Stomach (tissue), 9 donors: ENCODE measurements around the gene PAX5. TPM values are rescaled to one million over a fixed set of nuclear protein-coding genes. Genes with fewer than 3 reads are reported as not detected.
A peak's percentile ranks its signal among the peaks of the same experiment; 100 is the strongest.

Experiments used
- DNase-seq, 2 donors: peaks; one replicate each; pipeline versions ENCODE4 v3.0.0 to v3.0.0-alpha.2; 2013 to 2019
- H3K27ac ChIP-seq, 5 donors: fragments of 200-600 bp in 4 of 5; sonication (generic) in 4 of 5; one replicate each; pipeline ENCODE4 v1.5.1; 2013 to 2019; ENCODE audit warnings: mild to moderate bottlenecking in 1 of 5, moderate library complexity in 1 of 5
- H3K27me3 ChIP-seq, 3 donors: fragments of 200-600 bp; sonication (generic); one replicate each; pipeline ENCODE4 v1.5.1; 2017 to 2019; ENCODE audit warnings: mixed run types in 1 of 3
- H3K36me3 ChIP-seq, 4 donors: fragments of 200-600 bp; sonication (generic); 1 replicate in 3 of 4; 2 replicates in 1 of 4; pipeline ENCODE4 v1.5.1; 2016 to 2019
- H3K4me1 ChIP-seq, 4 donors: fragments of 200-600 bp; sonication (generic); one replicate each; pipeline ENCODE4 v1.5.1; 2016 to 2019
- H3K4me3 ChIP-seq, 4 donors: fragments of 200-600 bp; sonication (generic) in 3 of 4; one replicate each; pipeline ENCODE4 v1.5.1; 2016 to 2019; ENCODE audit warnings: mild to moderate bottlenecking in 1 of 4
- H3K9me3 ChIP-seq, 4 donors: fragments of 200-600 bp; sonication (generic); one replicate each; pipeline ENCODE4 v1.5.1; 2016 to 2019
- CTCF ChIP-seq, 7 experiments: fragments of 450-650 bp in 4 of 7; fragments of 200-600 bp in 3 of 7; sonication (generic) in 3 of 7; IDR thresholded peaks; one replicate each; pipeline ENCODE4 v1.5.1; 2016 to 2019; ENCODE audit warnings: antibody characterized with exemption in 7 of 7, control low read depth in 2 of 7, mild to moderate bottlenecking in 1 of 7
- EP300 ChIP-seq: sonication (generic); formaldehyde crosslinking; IDR thresholded peaks from one replicate; pipeline ENCODE4 v1.6.1; 2017; ENCODE audit warnings: antibody characterized with exemption
- POLR2A ChIP-seq, 4 donors: fragments of 450-650 bp; IDR thresholded peaks; one replicate each; pipeline ENCODE4 v1.6.1; 2016; ENCODE audit warnings: antibody characterized with exemption in 4 of 4, control low read depth in 2 of 4, mild to moderate bottlenecking in 1 of 4, moderate library complexity in 1 of 4
- POLR2AphosphoS5 ChIP-seq, 3 donors: sonication (generic); formaldehyde crosslinking; IDR thresholded peaks; one replicate each; pipeline ENCODE4 v1.6.1; 2016; ENCODE audit warnings: antibody characterized with exemption in 3 of 3
- WGBS, 5 donors: extraction: QIAGEN DNeasy Blood & Tissue Kit in 3 of 5; methylation state at CpG; one replicate each; pipeline versions ENCODE4 v1.1.5 to v1.1.7; 2013 to 2018; 5-methylcytosine and 5-hydroxymethylcytosine counted together
- intact Hi-C: fragments of 100-400 bp; cut with DNase I; formaldehyde crosslinking; loops from one replicate; pipeline ENCODE4 v1.15.1; 2023; ENCODE audit warnings: low total_unique reads
- polyA plus RNA-seq, 3 donors: library from polyadenylated mRNA; stranded (reverse); fragments of 200-250 nt; gene quantifications; one replicate each; pipeline ENCODE4 v1.2.3, GENCODE V29; 2013
- total RNA-seq, 5 donors: library from RNA; depleted of rRNA; stranded (reverse); fragments of >200 nt; gene quantifications; one replicate each; pipeline versions ENCODE4 v1.1.0 to v1.2.3, GENCODE V29; 2014 to 2016
- donor health status: healthy with polysubstance abuse.
- donor health status: Bipolar disorder and iron deficiency.
- donor health status: healthy.

PAX5 gene
- total and polyA plus RNA-seq, 8 donors, result 0.43 to 1.3 TPM; not detected in 6

- H3K4me3 ChIP-seq, result no peak overlapping the region
- no peak for DNase-seq
- TF ChIP-seq POLR2AphosphoS5 (IDR thresholded peaks at IDR 0.05), result no peak
- no peak for TF ChIP-seq EP300
- no peak for TF ChIP-seq POLR2A (IDR thresholded peaks at IDR 0.05)
- no peak for TF ChIP-seq CTCF (IDR thresholded peaks at IDR 0.05)
- H3K36me3 ChIP-seq, result no peaks in the 10 kb centered on the region
- peaks cover 6 to 29% (median 20%) of the 10 kb centered on the region in 4 donors for H3K4me1 ChIP-seq
- intact Hi-C loops, result no loop called here
- peak overlapping the region in 2 of 5 donors; percentile 31 to 64 for H3K27ac ChIP-seq
- no peaks in the 10 kb centered on the region for H3K9me3 ChIP-seq
- WGBS, 5 donors, result 75 to 83% (median 78%) methylated on average over 8 of the region's 8 CpGs
- peaks cover 0 to 8% (median 5%) of the 10 kb centered on the region in 3 donors for H3K27me3 ChIP-seq
Measured at GRCh38 chr9:36867241-36867640, 166.8 kb downstream of the PAX5 start.

GRCh38 chr9:36866840-36867239 is 167.2 kb downstream of the PAX5 start:
- H3K27ac ChIP-seq, result no peak overlapping the region
- 71 to 84% (median 72%) methylated on average over 7 of the region's 7 CpGs for WGBS, 5 donors
- H3K27me3 ChIP-seq, result peaks cover 0 to 12% (median 5%) of the 10 kb centered on the region in 3 donors
- DNase-seq, result peak in 1 of 2 donors; percentile 48
- no peak overlapping the region for H3K4me3 ChIP-seq
- intact Hi-C loops, result no loop called here
- no peaks in the 10 kb centered on the region for H3K9me3 ChIP-seq
- H3K36me3 ChIP-seq, result no peaks in the 10 kb centered on the region
- TF ChIP-seq POLR2AphosphoS5 (IDR thresholded peaks at IDR 0.05), result no peak
- TF ChIP-seq POLR2A (IDR thresholded peaks at IDR 0.05), result no peak
- TF ChIP-seq CTCF (IDR thresholded peaks at IDR 0.05), result no peak
- TF ChIP-seq EP300, result no peak
- H3K4me1 ChIP-seq, result peaks cover 6 to 29% (median 23%) of the 10 kb centered on the region in 4 donors

- TF ChIP-seq POLR2A (IDR thresholded peaks at IDR 0.05), result no peak
- no peak for TF ChIP-seq POLR2AphosphoS5 (IDR thresholded peaks at IDR 0.05)
- no peak for TF ChIP-seq EP300
- no peak for TF ChIP-seq CTCF (IDR thresholded peaks at IDR 0.05)
- Histone ChIP-seq H3K9me3 (no peaks in the 10 kb centered on the region), H3K4me3 (no peak overlapping the region), H3K4me1 (peaks cover 6 to 28% (median 22%) of the 10 kb centered on the region in 4 donors), H3K36me3 (no peaks in the 10 kb centered on the region), H3K27ac (no peak overlapping the region), H3K27me3 (peaks cover 0 to 20% (median 5%) of the 10 kb centered on the region in 3 donors)
- intact Hi-C loops, result no loop called here
- DNase-seq, result no peak
- WGBS, 5 donors, result 86 to 91% (median 87%) methylated on average over 20 of the region's 20 CpGs
Measured at GRCh38 chr9:36865731-36866635, 168.1 kb downstream of the PAX5 start.

GRCh38 chr9:36864491-36865410 is 169.3 kb downstream of the PAX5 start:
- Histone ChIP-seq H3K36me3 (no peaks in the 10 kb centered on the region), H3K9me3 (no peaks in the 10 kb centered on the region), H3K4me3 (no peak overlapping the region), H3K4me1 (peaks cover 6 to 23% (median 17%) of the 10 kb centered on the region in 4 donors), H3K27ac (no peak overlapping the region), H3K27me3 (peaks cover 0 to 32% (median 5%) of the 10 kb centered on the region in 3 donors)
- intact Hi-C loops, result no loop called here
- no peak for DNase-seq
- 77 to 90% (median 85%) methylated on average over 19 to 31 of the region's 31 CpGs for WGBS, 5 donors
- TF ChIP-seq POLR2AphosphoS5 (IDR thresholded peaks at IDR 0.05), result no peak
- TF ChIP-seq CTCF (IDR thresholded peaks at IDR 0.05), result no peak
- no peak for TF ChIP-seq EP300
- no peak for TF ChIP-seq POLR2A (IDR thresholded peaks at IDR 0.05)
